HepG2 (cell line): ENCODE measurements around the gene GLYR1.

ENCODE experiments used
- CHD2 ChIP-seq: IDR thresholded peaks from 2 replicates; pipeline ENCODE4 v1.6.1; 2011; ENCODE audit warnings: low read depth, low read length, improper control_type of control experiment
- JUNB ChIP-seq: sonication (generic); formaldehyde crosslinking; IDR thresholded peaks from 2 replicates; pipeline ENCODE4 v1.8.0; 2022; ENCODE audit warnings: missing genetic modification reagents, mild to moderate bottlenecking, borderline replicate concordance
- TAF1 ChIP-seq: sonication (generic); formaldehyde crosslinking; IDR thresholded peaks from 2 replicates; pipeline ENCODE4 v1.4.0; 2020; ENCODE audit warnings: missing genetic modification reagents
- TF ChIP-seq, protein P1 (sequence below): sonication (generic); formaldehyde crosslinking; IDR thresholded peaks from 2 replicates; pipeline ENCODE4 v1.4.0; 2020; ENCODE audit warnings: missing genetic modification reagents
- TF ChIP-seq, protein P2 (sequence below), 2 experiments: fragments of 450-650 bp in 1 of 2; sonication (generic) in 1 of 2; formaldehyde crosslinking; IDR thresholded peaks; 2 replicates each; pipeline versions ENCODE4 v1.5.0 to v1.8.0; 2020 to 2022; ENCODE audit warnings: mild to moderate bottlenecking in 1 of 2, missing genetic modification reagents in 1 of 2
- TF ChIP-seq, protein P3 (sequence below): sonication (generic); formaldehyde crosslinking; IDR thresholded peaks from 2 replicates; pipeline ENCODE4 v1.4.0; 2020; ENCODE audit warnings: mild to moderate bottlenecking, missing genetic modification reagents

DNA sequence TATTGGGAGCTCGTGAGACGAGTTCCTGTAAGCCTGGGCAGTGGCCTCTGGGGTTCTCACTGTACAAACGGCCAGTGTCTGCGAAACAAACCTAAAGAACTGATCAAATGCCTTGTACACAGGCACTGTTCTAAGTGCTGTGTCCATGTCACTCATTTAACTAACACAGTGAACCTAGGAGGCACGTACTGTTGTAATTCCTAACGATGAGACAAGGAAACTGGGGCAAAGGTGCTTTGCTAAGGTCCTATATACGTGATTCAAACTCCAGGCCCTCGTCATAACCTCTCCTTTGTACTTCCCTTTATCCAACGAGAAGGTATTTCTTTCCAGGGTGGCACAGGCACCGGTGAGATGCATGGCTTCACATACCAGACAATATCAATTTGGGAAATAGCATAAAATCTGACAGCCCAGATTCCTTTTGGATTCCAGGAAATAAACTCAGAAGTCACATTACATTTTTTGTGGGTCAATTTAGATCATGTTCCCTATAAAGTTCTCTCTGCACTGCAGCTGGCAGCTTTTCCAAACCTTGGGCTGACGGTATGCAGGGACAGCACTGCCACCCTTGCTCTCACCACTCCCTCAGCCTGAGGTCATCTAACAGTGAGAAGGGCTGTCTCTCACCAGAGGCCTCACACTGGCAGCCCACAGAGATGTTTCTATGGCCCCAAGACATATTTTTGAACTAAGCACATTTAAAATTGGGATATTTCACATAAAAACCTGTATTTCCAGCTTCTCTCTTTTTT lies 18.3 kb downstream of the GLYR1 start:
- TF ChIP-seq, protein P1, sequence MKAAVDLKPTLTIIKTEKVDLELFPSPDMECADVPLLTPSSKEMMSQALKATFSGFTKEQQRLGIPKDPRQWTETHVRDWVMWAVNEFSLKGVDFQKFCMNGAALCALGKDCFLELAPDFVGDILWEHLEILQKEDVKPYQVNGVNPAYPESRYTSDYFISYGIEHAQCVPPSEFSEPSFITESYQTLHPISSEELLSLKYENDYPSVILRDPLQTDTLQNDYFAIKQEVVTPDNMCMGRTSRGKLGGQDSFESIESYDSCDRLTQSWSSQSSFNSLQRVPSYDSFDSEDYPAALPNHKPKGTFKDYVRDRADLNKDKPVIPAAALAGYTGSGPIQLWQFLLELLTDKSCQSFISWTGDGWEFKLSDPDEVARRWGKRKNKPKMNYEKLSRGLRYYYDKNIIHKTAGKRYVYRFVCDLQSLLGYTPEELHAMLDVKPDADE (CRISPR knock-in tag), result no peak
- TF ChIP-seq, protein P2, sequence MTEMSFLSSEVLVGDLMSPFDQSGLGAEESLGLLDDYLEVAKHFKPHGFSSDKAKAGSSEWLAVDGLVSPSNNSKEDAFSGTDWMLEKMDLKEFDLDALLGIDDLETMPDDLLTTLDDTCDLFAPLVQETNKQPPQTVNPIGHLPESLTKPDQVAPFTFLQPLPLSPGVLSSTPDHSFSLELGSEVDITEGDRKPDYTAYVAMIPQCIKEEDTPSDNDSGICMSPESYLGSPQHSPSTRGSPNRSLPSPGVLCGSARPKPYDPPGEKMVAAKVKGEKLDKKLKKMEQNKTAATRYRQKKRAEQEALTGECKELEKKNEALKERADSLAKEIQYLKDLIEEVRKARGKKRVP (CRISPR knock-in tag; IDR thresholded peaks at IDR 0.05), result no peak
- TF ChIP-seq JUNB (CRISPR knock-in tag) (no peak), TAF1 (CRISPR knock-in tag) (no peak), CHD2 (no peak)
- TF ChIP-seq, protein P3, sequence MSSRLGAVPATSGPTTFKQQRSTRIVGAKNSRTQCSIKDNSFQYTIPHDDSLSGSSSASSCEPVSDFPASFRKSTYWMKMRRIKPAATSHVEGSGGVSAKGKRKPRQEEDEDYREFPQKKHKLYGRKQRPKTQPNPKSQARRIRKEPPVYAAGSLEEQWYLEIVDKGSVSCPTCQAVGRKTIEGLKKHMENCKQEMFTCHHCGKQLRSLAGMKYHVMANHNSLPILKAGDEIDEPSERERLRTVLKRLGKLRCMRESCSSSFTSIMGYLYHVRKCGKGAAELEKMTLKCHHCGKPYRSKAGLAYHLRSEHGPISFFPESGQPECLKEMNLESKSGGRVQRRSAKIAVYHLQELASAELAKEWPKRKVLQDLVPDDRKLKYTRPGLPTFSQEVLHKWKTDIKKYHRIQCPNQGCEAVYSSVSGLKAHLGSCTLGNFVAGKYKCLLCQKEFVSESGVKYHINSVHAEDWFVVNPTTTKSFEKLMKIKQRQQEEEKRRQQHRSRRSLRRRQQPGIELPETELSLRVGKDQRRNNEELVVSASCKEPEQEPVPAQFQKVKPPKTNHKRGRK (CRISPR knock-in tag), result no peak
